Measurements from ENCODE around the gene OR10G2. TPM values are rescaled to one million over a fixed set of nuclear protein-coding genes. Genes with fewer than 3 reads are reported as not detected.

The OR10G2 gene
- total RNA-seq, 1 experiment from 2014 or later = not detected

GRCh38 chr14:21589317-21589716, 45.4 kb downstream of the OR10G2 start:
- no peak for DNase-seq (ENCODE audit: low read depth)

Other genes with a start within 250 kb of the OR10G2 start
- gene CHD8, start 178.8 kb downstream of the OR10G2 start, total RNA-seq (2014; rRNA removed; shearing (Covaris generic)) = 28.6 and 30.4 TPM in 2 replicates
- gene RAB2B, start 158.0 kb downstream of the OR10G2 start, total RNA-seq (2014; rRNA removed; shearing (Covaris generic)) = 12.6 and 16.9 TPM in 2 replicates
- gene TOX4, start 157.7 kb downstream of the OR10G2 start, total RNA-seq (2014; rRNA removed; shearing (Covaris generic)) = 13.1 and 14.4 TPM in 2 replicates
- gene METTL3, start 123.6 kb downstream of the OR10G2 start, total RNA-seq (2014; rRNA removed; shearing (Covaris generic)) = 48.9 and 52.1 TPM in 2 replicates
- 0.48 and 1.1 TPM in 2 replicates for gene SALL2, start 108.6 kb downstream of the OR10G2 start, total RNA-seq (2014; rRNA removed; shearing (Covaris generic))
- not detected in 2 replicates for gene OR10G3, start 54.9 kb downstream of the OR10G2 start, total RNA-seq (2014; rRNA removed; shearing (Covaris generic))
- gene OR4E2, start 18.9 kb upstream of the OR10G2 start, total RNA-seq (2014; rRNA removed; shearing (Covaris generic)) = not detected in 2 replicates
- not detected in 2 replicates for gene OR4E1, start 38.9 kb upstream of the OR10G2 start, total RNA-seq (2014; rRNA removed; shearing (Covaris generic))